A549 (cell line): Measurements from ENCODE around the gene KLRC2. TPM values are rescaled to one million over a fixed set of nuclear protein-coding genes. Genes with fewer than 3 reads are reported as not detected.

Experiments
- ATAC-seq, 2 experiments: fragments of 200-7000 bp in 1 of 2; fragments of >200 bp in 1 of 2; cut with Nextera tagmentation in 1 of 2; cut with Tn5 transposase in 1 of 2; 3 replicates each; pipeline versions ENCODE4 v1.8.0 to v1.9.1; 2018 to 2020; ENCODE audit warnings: mild to moderate bottlenecking in 1 of 2, moderate library complexity in 1 of 2
- CTCF ChIA-PET: fragments of 300-600 bp; sonication (Branson Sonifier 250); formaldehyde crosslinking; extraction: SDS; loops from one replicate; lab custom pipeline; 2021; ENCODE audit warnings: antibody characterized with exemption, inconsistent platforms; lab: Yijun Ruan, JAX
- POLR2A ChIA-PET: fragments of 350-600 bp; formaldehyde crosslinking; extraction: SDS; loops from one replicate; lab custom pipeline; 2021; ENCODE audit warnings: antibody characterized with exemption, inconsistent platforms; lab: Yijun Ruan, JAX
- DNase-seq, 2 experiments: peaks; one replicate each; pipeline versions ENCODE4 v3.0.0 to v3.0.0-alpha.2; 2011 to 2016; ENCODE audit warnings: low read depth in 1 of 2, low spot score in 1 of 2
- FAIRE-seq: peaks from 2 replicates; lab custom pipeline; 2011; peaks lifted over from hg19 to GRCh38; lab: Jason Lieb, UNC
- H3K27ac ChIP-seq, 2 experiments: fragments of >200 bp; sonication (Bioruptor Twin); formaldehyde crosslinking; 3 replicates each; pipeline ENCODE4 v1.5.1; 2016 to 2017
- H3K4me1 ChIP-seq: fragments of >200 bp; sonication (Bioruptor Twin); formaldehyde crosslinking; 3 replicates; pipeline ENCODE4 v1.6.1; 2016
- H3K4me2 ChIP-seq: fragments of >200 bp; sonication (Bioruptor Twin); formaldehyde crosslinking; 3 replicates; pipeline ENCODE4 v1.6.1; 2016
- H3K4me3 ChIP-seq: fragments of >200 bp; sonication (Bioruptor Twin); formaldehyde crosslinking; 3 replicates; pipeline ENCODE4 v1.5.1; 2016
- H3K9me3 ChIP-seq: fragments of >200 bp; sonication (Bioruptor Twin); formaldehyde crosslinking; 3 replicates; pipeline ENCODE4 v1.6.1; 2016
- ESRRA ChIP-seq: fragments of 150-350 bp; IDR thresholded peaks from 2 replicates; pipeline ENCODE4 v1.6.1; 2014; ENCODE audit warnings: mild to moderate bottlenecking, low read length, borderline replicate concordance
- FOSL2 ChIP-seq, 2 experiments: fragments of 450-650 bp in 1 of 2; fragments of >200 bp in 1 of 2; sonication (Bioruptor Twin) in 1 of 2; formaldehyde crosslinking; IDR thresholded peaks; 2 replicates each; pipeline versions ENCODE4 v1.5.0 to v1.6.1; 2016 to 2020; ENCODE audit warnings: mild to moderate bottlenecking in 1 of 2, moderate library complexity in 1 of 2
- FOXS1 ChIP-seq: fragments of 250-450 bp; sonication (Bioruptor Pico); IDR thresholded peaks from 2 replicates; pipeline ENCODE4 v1.5.0; 2020; ENCODE audit warnings: mild to moderate bottlenecking, moderate library complexity
- HOXB13 ChIP-seq: fragments of 250-450 bp; sonication (Bioruptor Pico); IDR thresholded peaks from 2 replicates; pipeline ENCODE4 v1.5.0; 2020; ENCODE audit warnings: low read depth, mild to moderate bottlenecking, moderate library complexity
- MAFK ChIP-seq: fragments of 450-650 bp; IDR thresholded peaks from 2 replicates; pipeline ENCODE4 v1.6.1; 2014; ENCODE audit not compliant: partially characterized antibody
- MYC ChIP-seq: IDR thresholded peaks from 2 replicates; pipeline ENCODE4 v1.6.1; 2012; ENCODE audit warnings: mild to moderate bottlenecking, inconsistent platforms, low read length, improper control_type of control experiment, borderline replicate concordance
- POLR2A ChIP-seq: IDR thresholded peaks from 2 replicates; pipeline ENCODE4 v1.6.1; 2012; ENCODE audit warnings: mild to moderate bottlenecking, low read length
- POLR2AphosphoS2 ChIP-seq: conservative IDR thresholded peaks from 2 replicates; pipeline ENCODE4 v1.6.1; 2012; ENCODE audit warnings: low read length, improper control_type of control experiment, inconsistent platforms
- RARB ChIP-seq: fragments of 250-450 bp; sonication (Bioruptor Pico); IDR thresholded peaks from 2 replicates; pipeline ENCODE4 v1.8.0; 2021; ENCODE audit warnings: mild to moderate bottlenecking, moderate library complexity
- RFX5 ChIP-seq: fragments of 450-650 bp; IDR thresholded peaks from 2 replicates; pipeline ENCODE4 v1.7.1; 2014; ENCODE audit warnings: antibody characterized with exemption, mild to moderate bottlenecking, moderate library complexity
- SMC3 ChIP-seq: fragments of >200 bp; sonication (Bioruptor Twin); formaldehyde crosslinking; IDR thresholded peaks from 3 replicates; pipeline ENCODE4 v1.6.1; 2018; ENCODE audit warnings: inconsistent platforms
- SREBF2 ChIP-seq: fragments of 450-650 bp; IDR thresholded peaks from 2 replicates; pipeline ENCODE4 v1.6.1; 2014; ENCODE audit warnings: mild to moderate bottlenecking, moderate library complexity
- ZC3H11A ChIP-seq: fragments of 450-650 bp; IDR thresholded peaks from 2 replicates; pipeline ENCODE4 v1.6.1; 2014; ENCODE audit warnings: antibody characterized with exemption, mild to moderate bottlenecking
- WGBS: methylation state at CpG from one replicate; pipeline ENCODE4 v1.1.6; 2017; ENCODE audit errors: missing lambda C conversion rate; 5-methylcytosine and 5-hydroxymethylcytosine counted together
- polyA plus RNA-seq, 4 experiments: library from polyadenylated mRNA; depleted of rRNA in 3 of 4; stranded (reverse); fragments of >200 nt; fragmentation: RNase III in 1 of 4; extraction: RNeasy Plus Mini Kit Qiagen cat#74134 plus additional on column Dnase treatment in 1 of 4; gene quantifications; 2 replicates in 3 of 4; 3 replicates in 1 of 4; pipeline ENCODE4 v1.2.3, GENCODE V29; 2011 to 2017
- TF ChIP-seq, protein P1 (sequence below): fragments of 450-650 bp; IDR thresholded peaks from 2 replicates; pipeline ENCODE4 v1.6.1; 2014; ENCODE audit warnings: antibody characterized with exemption
- TF ChIP-seq, protein P2 (sequence below): IDR thresholded peaks from 2 replicates; pipeline ENCODE4 v1.6.1; 2012
- TF ChIP-seq, protein P3 (sequence below): fragments of 150-350 bp; IDR thresholded peaks from 2 replicates; pipeline ENCODE4 v1.6.1; 2014; ENCODE audit warnings: low read depth, mild to moderate bottlenecking, low read length
- TF ChIP-seq, protein P4 (sequence below): fragments of >200 bp; sonication (Bioruptor Twin); formaldehyde crosslinking; IDR thresholded peaks from 2 replicates; pipeline ENCODE4 v1.6.1; 2016
- TF ChIP-seq, protein P5 (sequence below): IDR thresholded peaks from 2 replicates; pipeline ENCODE4 v1.6.1; 2012; ENCODE audit warnings: low read depth, borderline replicate concordance

Gene KLRC2
- polyA plus RNA-seq, 2 of the 4 experiments (the other 2 are of a cell fraction) = 0.25 to 0.52 TPM

DNA sequence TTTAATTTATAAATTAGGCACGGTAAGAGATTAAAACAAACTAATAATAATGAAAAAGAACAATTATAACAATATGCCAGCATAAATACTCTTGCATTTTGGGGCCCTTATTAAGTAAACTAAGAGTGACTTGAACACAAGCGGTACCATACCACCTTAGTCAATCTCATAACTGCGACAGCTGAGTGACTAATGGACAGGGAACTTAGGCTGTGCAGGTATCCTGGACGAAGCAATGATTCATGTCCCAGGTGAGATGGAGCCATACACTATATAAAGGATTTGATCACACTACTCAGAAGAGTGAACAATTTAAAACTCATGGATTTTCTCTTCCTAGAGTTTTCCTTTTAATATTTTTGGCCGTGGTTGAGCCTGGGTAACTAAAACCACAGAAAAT is 30.5 kb downstream of the KLRC2 start:
- FAIRE-seq = no peak
- H3K27ac ChIP-seq = no peak overlapping the region
- ChIA-PET POLR2A (no interaction called here), CTCF (interaction anchor here (1.4 kb wide), 1 partner anchor 39 kb away, joined by 3 read pairs; no protein-coding TSS in a partner anchor)
- no peak overlapping the region for H3K4me2 ChIP-seq
- ATAC-seq = no peak
- no peaks in the 10 kb centered on the region for H3K4me1 ChIP-seq
- 85% methylated on average over 5 of the region's 5 CpGs for whole genome bisulfite sequencing
- TF ChIP-seq FOXS1 (CRISPR knock-in tag) = no peak
- TF ChIP-seq, protein P1, sequence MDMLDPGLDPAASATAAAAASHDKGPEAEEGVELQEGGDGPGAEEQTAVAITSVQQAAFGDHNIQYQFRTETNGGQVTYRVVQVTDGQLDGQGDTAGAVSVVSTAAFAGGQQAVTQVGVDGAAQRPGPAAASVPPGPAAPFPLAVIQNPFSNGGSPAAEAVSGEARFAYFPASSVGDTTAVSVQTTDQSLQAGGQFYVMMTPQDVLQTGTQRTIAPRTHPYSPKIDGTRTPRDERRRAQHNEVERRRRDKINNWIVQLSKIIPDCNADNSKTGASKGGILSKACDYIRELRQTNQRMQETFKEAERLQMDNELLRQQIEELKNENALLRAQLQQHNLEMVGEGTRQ = no peak
- peaks cover 5% of the 10 kb centered on the region; the same call in 1 of the 3 replicates for H3K9me3 ChIP-seq
- H3K4me3 ChIP-seq = no peak overlapping the region
- no peak for DNase-seq

DNA sequence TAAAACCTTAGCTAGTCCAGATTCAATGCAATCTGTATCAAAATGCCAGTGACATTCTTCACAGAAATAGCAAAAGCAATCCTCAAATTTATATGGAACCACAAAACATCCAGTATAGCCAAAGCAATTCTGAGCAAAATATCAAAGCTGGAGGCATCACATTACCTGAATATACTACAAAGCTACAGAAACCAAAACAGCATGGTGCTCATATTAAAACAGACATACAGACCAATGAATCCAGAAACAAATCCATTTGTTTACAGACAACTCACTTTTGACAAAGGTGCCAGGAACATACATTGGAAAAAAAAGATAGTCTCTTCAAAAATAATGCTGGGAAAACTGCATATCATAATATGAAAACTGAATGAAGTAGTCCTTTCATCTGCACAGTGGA is 31.0 kb downstream of the KLRC2 start:
- TF ChIP-seq FOSL2 (IDR thresholded peaks at IDR 0.05) (no peak), FOSL2 (CRISPR knock-in tag; IDR thresholded peaks at IDR 0.05) (no peak), RARB (CRISPR knock-in tag) (no peak), HOXB13 (CRISPR knock-in tag) (no peak), ESRRA (no peak), MAFK (no peak), POLR2AphosphoS2 (no peak), POLR2A (no peak)
- TF ChIP-seq, protein P2, sequence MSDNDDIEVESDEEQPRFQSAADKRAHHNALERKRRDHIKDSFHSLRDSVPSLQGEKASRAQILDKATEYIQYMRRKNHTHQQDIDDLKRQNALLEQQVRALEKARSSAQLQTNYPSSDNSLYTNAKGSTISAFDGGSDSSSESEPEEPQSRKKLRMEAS = no peak
- TF ChIP-seq, protein P3, sequence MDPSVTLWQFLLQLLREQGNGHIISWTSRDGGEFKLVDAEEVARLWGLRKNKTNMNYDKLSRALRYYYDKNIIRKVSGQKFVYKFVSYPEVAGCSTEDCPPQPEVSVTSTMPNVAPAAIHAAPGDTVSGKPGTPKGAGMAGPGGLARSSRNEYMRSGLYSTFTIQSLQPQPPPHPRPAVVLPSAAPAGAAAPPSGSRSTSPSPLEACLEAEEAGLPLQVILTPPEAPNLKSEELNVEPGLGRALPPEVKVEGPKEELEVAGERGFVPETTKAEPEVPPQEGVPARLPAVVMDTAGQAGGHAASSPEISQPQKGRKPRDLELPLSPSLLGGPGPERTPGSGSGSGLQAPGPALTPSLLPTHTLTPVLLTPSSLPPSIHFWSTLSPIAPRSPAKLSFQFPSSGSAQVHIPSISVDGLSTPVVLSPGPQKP = no peak
- TF ChIP-seq, all 56 proteins: peak for 0
- Histone ChIP-seq H3K4me2 (no peak overlapping the region), H3K4me3 (no peak overlapping the region), H3K27ac (no peak overlapping the region), H3K9me3 (peaks cover 5% of the 10 kb centered on the region; the same call in 1 of the 3 replicates), H3K4me1 (no peaks in the 10 kb centered on the region)
- POLR2A ChIA-PET = no interaction called here
- CTCF ChIA-PET = interaction anchor here (1.4 kb wide), 1 partner anchor 38 kb away, joined by 3 read pairs; no protein-coding TSS in a partner anchor
- no peak for ATAC-seq
- no peak for FAIRE-seq
- DNase-seq = no peak

DNA sequence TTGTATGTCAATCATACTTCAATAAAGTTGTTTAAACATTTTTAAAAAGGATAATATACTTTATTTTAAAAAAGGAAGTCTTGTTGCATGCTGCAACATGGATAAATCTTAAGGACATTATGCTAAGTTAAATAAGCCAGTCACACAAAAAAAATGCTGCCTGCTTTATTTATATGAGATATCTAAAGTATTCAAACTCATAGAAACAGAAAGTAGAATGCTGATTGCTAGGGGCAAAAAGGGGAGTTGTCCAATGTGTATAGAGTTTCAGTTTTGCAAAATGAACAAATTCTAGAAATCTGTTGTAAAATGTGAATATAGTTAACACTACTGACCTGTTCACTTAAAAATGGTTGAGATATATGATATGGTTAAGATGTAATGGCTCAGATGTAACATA is 35.0 kb downstream of the KLRC2 start:
- no peak overlapping the region for H3K4me3 ChIP-seq
- no peak for TF ChIP-seq SMC3
- TF ChIP-seq, all 56 proteins: peak for 0
- 0 out of 3 replicates have a peak, but pooled peaks cover 4% of the 10 kb centered on the region for H3K4me1 ChIP-seq
- CTCF ChIA-PET = no interaction called here
- ATAC-seq = no peak
- no peak for DNase-seq
- FAIRE-seq = no peak
- H3K27ac ChIP-seq = no peak overlapping the region
- POLR2A ChIA-PET = no interaction called here
- H3K4me2 ChIP-seq = no peak overlapping the region
- H3K9me3 ChIP-seq = peaks cover 5% of the 10 kb centered on the region; the same call in 1 of the 3 replicates

DNA sequence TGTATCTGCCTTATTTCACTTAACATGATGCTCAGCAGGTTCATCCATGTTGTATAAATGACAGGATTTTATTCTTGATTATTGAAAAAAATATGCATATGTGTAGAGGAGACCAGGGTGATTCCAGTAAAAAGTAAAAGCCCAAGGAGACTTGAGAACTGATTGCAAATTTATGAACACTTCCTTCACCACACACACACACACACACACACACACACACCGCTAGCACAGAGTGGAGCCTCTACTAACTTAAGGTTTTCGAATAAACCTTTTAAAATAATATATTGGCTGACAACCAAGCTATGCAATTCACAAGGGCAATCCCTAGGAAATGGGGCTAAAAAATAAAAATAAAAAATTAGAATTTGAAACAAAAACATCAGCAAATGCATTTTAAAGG is 37.6 kb downstream of the KLRC2 start:
- TF ChIP-seq ZC3H11A (no peak), FOSL2 (IDR thresholded peaks at IDR 0.05) (no peak), FOSL2 (CRISPR knock-in tag; IDR thresholded peaks at IDR 0.05) (no peak), RFX5 (no peak), SMC3 (no peak), MYC (no peak), SREBF2 (no peak), HOXB13 (CRISPR knock-in tag) (no peak), POLR2AphosphoS2 (no peak)
- TF ChIP-seq, protein P4, sequence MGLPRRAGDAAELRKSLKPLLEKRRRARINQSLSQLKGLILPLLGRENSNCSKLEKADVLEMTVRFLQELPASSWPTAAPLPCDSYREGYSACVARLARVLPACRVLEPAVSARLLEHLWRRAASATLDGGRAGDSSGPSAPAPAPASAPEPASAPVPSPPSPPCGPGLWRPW = no peak
- TF ChIP-seq, protein P5, sequence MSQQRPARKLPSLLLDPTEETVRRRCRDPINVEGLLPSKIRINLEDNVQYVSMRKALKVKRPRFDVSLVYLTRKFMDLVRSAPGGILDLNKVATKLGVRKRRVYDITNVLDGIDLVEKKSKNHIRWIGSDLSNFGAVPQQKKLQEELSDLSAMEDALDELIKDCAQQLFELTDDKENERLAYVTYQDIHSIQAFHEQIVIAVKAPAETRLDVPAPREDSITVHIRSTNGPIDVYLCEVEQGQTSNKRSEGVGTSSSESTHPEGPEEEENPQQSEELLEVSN = no peak
- TF ChIP-seq, all 56 proteins: peak for 0
- H3K4me2 ChIP-seq = no peak overlapping the region
- DNase-seq = no peak
- peaks cover 13% of the 10 kb centered on the region; the same call in 2 of the 3 replicates for H3K4me1 ChIP-seq
- no peak for ATAC-seq
- 91% methylated on average over 2 of the region's 2 CpGs for WGBS
- H3K27ac ChIP-seq = no peak overlapping the region
- no peak for FAIRE-seq
- H3K4me3 ChIP-seq = no peak overlapping the region
- POLR2A ChIA-PET = no interaction called here
- no peaks in the 10 kb centered on the region for H3K9me3 ChIP-seq
- CTCF ChIA-PET = no interaction called here
